Esophagus squamous epithelium (tissue), 5 donors: ENCODE results near the gene AKT2. TPM values are rescaled to one million over a fixed set of nuclear protein-coding genes. Genes with fewer than 3 reads are reported as not detected.

Source experiments
- DNase-seq: peaks from one replicate; lab custom pipeline; 2025; lab: John Stamatoyannopoulos, UW
- H3K27ac ChIP-seq, 4 donors: fragments of 200-600 bp; sonication (generic); one replicate each; pipeline ENCODE4 v1.5.1; 2016 to 2019; ENCODE audit warnings: mild to moderate bottlenecking in 1 of 4
- H3K27me3 ChIP-seq, 4 donors: fragments of 200-600 bp; sonication (generic); 1 replicate in 3 of 4; 2 replicates in 1 of 4; pipeline versions ENCODE4 v1.5.1 to v1.6.0; 2017 to 2021; ENCODE audit warnings: antibody characterized with exemption in 1 of 4
- H3K36me3 ChIP-seq, 3 donors: fragments of 200-600 bp; sonication (generic); one replicate each; pipeline ENCODE4 v1.5.1; 2016 to 2019
- H3K4me1 ChIP-seq, 3 donors: fragments of 200-600 bp; sonication (generic); one replicate each; pipeline ENCODE4 v1.5.1; 2017 to 2019
- H3K4me3 ChIP-seq, 4 donors: fragments of 200-600 bp; sonication (generic); 1 replicate in 3 of 4; 2 replicates in 1 of 4; pipeline ENCODE4 v1.5.1; 2016 to 2019; ENCODE audit warnings: mild to moderate bottlenecking in 2 of 4, moderate library complexity in 1 of 4
- H3K9me3 ChIP-seq, 3 donors: fragments of 200-600 bp; sonication (generic); one replicate each; pipeline ENCODE4 v1.5.1; 2016 to 2019
- CTCF ChIP-seq, 6 experiments: fragments of 450-650 bp in 4 of 6; fragments of 200-600 bp in 2 of 6; sonication (generic) in 2 of 6; IDR thresholded peaks; one replicate each; pipeline ENCODE4 v1.5.1; 2016 to 2019; ENCODE audit warnings: antibody characterized with exemption in 6 of 6, mild to moderate bottlenecking in 4 of 6, moderate library complexity in 4 of 6
- POLR2A ChIP-seq, 4 donors: fragments of 450-650 bp; IDR thresholded peaks; one replicate each; pipeline ENCODE4 v1.6.1; 2017; ENCODE audit warnings: antibody characterized with exemption in 4 of 4, mild to moderate bottlenecking in 4 of 4, moderate library complexity in 3 of 4
- WGBS, 2 donors: methylation state at CpG; one replicate each; pipeline ENCODE4 v1.1.5; 2018; 5-methylcytosine and 5-hydroxymethylcytosine counted together
- intact Hi-C: fragments of 100-400 bp; cut with DNase I; formaldehyde crosslinking; loops from one replicate; pipeline ENCODE4 v1.15.0; 2022
- total RNA-seq, 4 donors: library from RNA; depleted of rRNA; stranded (reverse); fragments of >200 nt; gene quantifications; one replicate each; pipeline ENCODE4 v1.1.0, GENCODE V29; 2016
- donor health status: DM: yes; HTN: yes; CAD: no.

The AKT2 gene
- total RNA-seq, 4 donors from 2014 or later = 59.0 to 84.7 (median 69.0) TPM

GRCh38 chr19:40205760-40206159 is 79.4 kb downstream of the AKT2 start:
- 95 to 100% methylated on average over 5 to 9 of the region's 21 CpGs for WGBS, 2 donors
- no peaks in the 10 kb centered on the region for H3K4me1 ChIP-seq
- H3K36me3 ChIP-seq = peaks cover 0 to 70% (median 4%) of the 10 kb centered on the region in 3 donors
- no peak for DNase-seq
- H3K9me3 ChIP-seq = no peaks in the 10 kb centered on the region
- TF ChIP-seq POLR2A (IDR thresholded peaks at IDR 0.05) = no peak
- TF ChIP-seq CTCF (IDR thresholded peaks at IDR 0.05) = no peak
- no peak overlapping the region for H3K27ac ChIP-seq
- intact Hi-C loops = no loop called here
- H3K4me3 ChIP-seq = no peak overlapping the region
- H3K27me3 ChIP-seq = no peaks in the 10 kb centered on the region

- Histone ChIP-seq H3K9me3 (no peaks in the 10 kb centered on the region), H3K4me1 (no peaks in the 10 kb centered on the region), H3K4me3 (no peak overlapping the region), H3K36me3 (peaks cover 0 to 61% (median 0%) of the 10 kb centered on the region in 3 donors), H3K27me3 (no peaks in the 10 kb centered on the region), H3K27ac (no peak overlapping the region)
- TF ChIP-seq CTCF (IDR thresholded peaks at IDR 0.05) (no peak), POLR2A (IDR thresholded peaks at IDR 0.05) (no peak)
- intact Hi-C loops = no loop called here
- no peak for DNase-seq
- 100% methylated on average over 1 of the region's 16 CpGs; no CpG with 5 or more reads in 1 of the 2 donors for WGBS, 2 donors
These were observed 80.8 kb downstream of the AKT2 start for GRCh38 chr19:40204381-40204780.

GRCh38 chr19:40200341-40201099 is 84.6 kb downstream of the AKT2 start:
- intact Hi-C loops = no loop called here
- no peak for DNase-seq
- TF ChIP-seq POLR2A (IDR thresholded peaks at IDR 0.05) (no peak), CTCF (IDR thresholded peaks at IDR 0.05) (no peak)
- Histone ChIP-seq H3K27ac (no peak overlapping the region), H3K4me3 (no peak overlapping the region), H3K36me3 (peaks cover 0 to 52% (median 0%) of the 10 kb centered on the region in 3 donors), H3K27me3 (no peaks in the 10 kb centered on the region), H3K9me3 (no peaks in the 10 kb centered on the region), H3K4me1 (no peaks in the 10 kb centered on the region)
- WGBS, 2 donors = 68 to 70% methylated on average over 5 to 7 of the region's 9 CpGs

- no peak for DNase-seq
- no peak overlapping the region for H3K4me3 ChIP-seq
- peaks cover 0 to 4% (median 0%) of the 10 kb centered on the region in 3 donors for H3K4me1 ChIP-seq
- H3K27me3 ChIP-seq = no peaks in the 10 kb centered on the region
- no peak overlapping the region for H3K27ac ChIP-seq
- WGBS, 2 donors = 94% methylated on average over 14 to 26 of the region's 29 CpGs
- H3K9me3 ChIP-seq = no peaks in the 10 kb centered on the region
- no peak for TF ChIP-seq POLR2A (IDR thresholded peaks at IDR 0.05)
- no peak for TF ChIP-seq CTCF (IDR thresholded peaks at IDR 0.05)
- intact Hi-C loops = no loop called here
- H3K36me3 ChIP-seq = peaks cover 0 to 31% (median 0%) of the 10 kb centered on the region in 3 donors
These were observed 86.7 kb downstream of the AKT2 start for GRCh38 chr19:40198272-40198990.

- Histone ChIP-seq H3K27me3 (no peaks in the 10 kb centered on the region), H3K9me3 (no peaks in the 10 kb centered on the region), H3K36me3 (peaks cover 0 to 4% (median 0%) of the 10 kb centered on the region in 3 donors), H3K4me3 (no peak overlapping the region), H3K4me1 (peaks cover 12 to 35% (median 20%) of the 10 kb centered on the region in 3 donors), H3K27ac (no peak overlapping the region)
- WGBS, 2 donors = 88% methylated on average over 3 of the region's 3 CpGs
- no peak for TF ChIP-seq CTCF (IDR thresholded peaks at IDR 0.05)
- TF ChIP-seq POLR2A (IDR thresholded peaks at IDR 0.05) = no peak
- intact Hi-C loops = no loop called here
- no peak for DNase-seq
These were observed 91.6 kb downstream of the AKT2 start for GRCh38 chr19:40193587-40193849.
